ENCODE results near the gene EDNRA.
A peak's percentile ranks its signal among the peaks of the same experiment; 100 is the strongest.

Gene EDNRA

DNA sequence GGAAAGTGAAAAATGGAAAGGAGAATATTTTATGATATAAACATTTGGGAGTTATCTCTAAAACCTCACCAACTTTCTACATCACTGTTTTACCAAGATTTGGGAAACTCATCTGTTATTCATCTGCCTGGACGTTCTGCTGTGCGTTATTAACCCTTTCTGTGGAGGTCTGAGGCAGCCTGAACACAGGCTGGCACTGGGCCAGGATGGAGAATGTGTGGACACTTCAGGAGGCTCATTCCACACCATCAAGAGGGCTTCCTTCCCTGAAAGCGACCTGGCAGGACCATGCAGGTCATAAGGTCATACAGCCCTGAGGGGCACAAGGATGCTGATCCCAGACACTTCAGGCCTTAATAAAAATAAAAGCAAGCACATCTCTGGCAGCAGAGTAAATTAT, 105.1 kb downstream of the EDNRA start:
- no peak for DNase-seq (ENCODE audit: low spot score)
- TF ChIP-seq, protein P1, sequence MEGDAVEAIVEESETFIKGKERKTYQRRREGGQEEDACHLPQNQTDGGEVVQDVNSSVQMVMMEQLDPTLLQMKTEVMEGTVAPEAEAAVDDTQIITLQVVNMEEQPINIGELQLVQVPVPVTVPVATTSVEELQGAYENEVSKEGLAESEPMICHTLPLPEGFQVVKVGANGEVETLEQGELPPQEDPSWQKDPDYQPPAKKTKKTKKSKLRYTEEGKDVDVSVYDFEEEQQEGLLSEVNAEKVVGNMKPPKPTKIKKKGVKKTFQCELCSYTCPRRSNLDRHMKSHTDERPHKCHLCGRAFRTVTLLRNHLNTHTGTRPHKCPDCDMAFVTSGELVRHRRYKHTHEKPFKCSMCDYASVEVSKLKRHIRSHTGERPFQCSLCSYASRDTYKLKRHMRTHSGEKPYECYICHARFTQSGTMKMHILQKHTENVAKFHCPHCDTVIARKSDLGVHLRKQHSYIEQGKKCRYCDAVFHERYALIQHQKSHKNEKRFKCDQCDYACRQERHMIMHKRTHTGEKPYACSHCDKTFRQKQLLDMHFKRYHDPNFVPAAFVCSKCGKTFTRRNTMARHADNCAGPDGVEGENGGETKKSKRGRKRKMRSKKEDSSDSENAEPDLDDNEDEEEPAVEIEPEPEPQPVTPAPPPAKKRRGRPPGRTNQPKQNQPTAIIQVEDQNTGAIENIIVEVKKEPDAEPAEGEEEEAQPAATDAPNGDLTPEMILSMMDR (IDR thresholded peaks at IDR 0.05; ENCODE audit: extremely low read depth, insufficient read depth, missing control alignments), result no peak
- in situ Hi-C loops (cut with MboI; ENCODE audit: low pct_unique_long_range_greater_than_20kb, low sequenced_read_pairs, unreplicated experiment), result loop anchor here (25.0 kb wide), 1 partner anchor 424 kb away; no protein-coding TSS in a partner anchor

DNA sequence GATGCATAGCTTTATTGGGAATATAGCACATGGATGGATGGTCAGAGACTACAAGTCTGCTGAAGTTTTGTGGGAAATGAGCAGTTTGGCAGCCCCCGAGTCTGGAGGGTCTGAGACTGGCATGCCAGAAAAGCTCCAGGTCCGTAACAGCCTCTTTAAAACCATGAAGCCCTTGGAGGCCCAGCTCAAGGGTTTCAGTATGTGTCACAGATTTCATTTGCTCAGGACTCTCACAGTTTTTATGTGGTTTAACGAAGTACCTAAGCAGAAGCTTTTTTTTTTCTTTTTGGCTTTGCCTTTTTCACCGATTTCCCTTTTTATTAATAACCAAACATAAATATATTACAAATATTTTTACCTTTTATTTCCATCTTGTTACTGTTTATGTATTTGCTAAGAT, 105.7 kb downstream of the EDNRA start:
- TF ChIP-seq, protein P1 (IDR thresholded peaks at IDR 0.05; ENCODE audit: extremely low read depth, insufficient read depth, missing control alignments), result no peak
- peak; percentile 31 for DNase-seq (ENCODE audit: low spot score)
- in situ Hi-C loops (cut with MboI; ENCODE audit: low pct_unique_long_range_greater_than_20kb, low sequenced_read_pairs, unreplicated experiment), result loop anchor here (25.0 kb wide), 1 partner anchor 424 kb away; no protein-coding TSS in a partner anchor

DNA sequence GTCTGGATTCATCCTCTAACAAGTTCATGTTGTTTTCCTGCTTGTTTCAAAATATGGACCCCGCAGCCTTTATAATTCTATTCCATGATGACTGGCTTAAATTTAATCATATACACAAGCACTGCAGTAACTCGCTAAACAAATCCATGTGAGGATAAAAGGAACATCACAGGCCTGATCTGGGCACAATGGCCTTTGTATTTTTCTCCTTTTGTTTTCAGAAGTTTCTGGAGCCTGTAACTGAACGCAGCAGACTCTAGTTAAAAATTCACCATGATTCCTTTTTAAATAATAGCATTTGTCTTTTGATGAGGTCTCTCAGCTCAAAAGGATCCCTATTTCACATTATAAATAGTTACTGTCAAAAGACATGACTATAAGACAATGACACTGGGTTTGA, 106.1 kb downstream of the EDNRA start:
- in situ Hi-C loops (cut with MboI; ENCODE audit: low pct_unique_long_range_greater_than_20kb, low sequenced_read_pairs, unreplicated experiment), result loop anchor here (25.0 kb wide), 1 partner anchor 425 kb away; no protein-coding TSS in a partner anchor
- TF ChIP-seq, protein P1 (IDR thresholded peaks at IDR 0.05; ENCODE audit: extremely low read depth, insufficient read depth, missing control alignments), result no peak
- DNase-seq (ENCODE audit: low spot score), result no peak

DNA sequence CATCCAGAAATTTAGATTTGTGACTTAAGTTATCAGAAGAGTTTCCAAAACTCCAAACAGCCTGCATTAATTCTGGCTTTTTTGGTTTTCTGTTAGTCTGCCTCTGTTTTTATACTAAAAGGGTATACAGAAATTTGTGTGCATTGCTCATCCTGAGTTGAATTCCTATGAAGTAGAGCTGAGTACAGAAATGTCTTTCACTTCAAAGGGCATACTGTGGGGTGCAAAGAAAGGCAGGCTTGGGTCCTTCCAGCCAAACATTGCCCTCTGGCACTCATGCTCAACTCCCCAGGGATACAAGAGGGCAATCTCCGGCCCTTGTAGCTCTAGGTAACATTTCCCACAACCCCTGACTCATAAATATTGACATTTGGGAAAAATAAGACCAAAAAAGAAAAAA, 108.7 kb downstream of the EDNRA start:
- TF ChIP-seq, protein P1 (IDR thresholded peaks at IDR 0.05; ENCODE audit: extremely low read depth, insufficient read depth, missing control alignments), result no peak
- in situ Hi-C loops (cut with MboI; ENCODE audit: low pct_unique_long_range_greater_than_20kb, low sequenced_read_pairs, unreplicated experiment), result loop anchor here (25.0 kb wide), 1 partner anchor 427 kb away; no protein-coding TSS in a partner anchor
- no peak for DNase-seq (ENCODE audit: low spot score)

DNA sequence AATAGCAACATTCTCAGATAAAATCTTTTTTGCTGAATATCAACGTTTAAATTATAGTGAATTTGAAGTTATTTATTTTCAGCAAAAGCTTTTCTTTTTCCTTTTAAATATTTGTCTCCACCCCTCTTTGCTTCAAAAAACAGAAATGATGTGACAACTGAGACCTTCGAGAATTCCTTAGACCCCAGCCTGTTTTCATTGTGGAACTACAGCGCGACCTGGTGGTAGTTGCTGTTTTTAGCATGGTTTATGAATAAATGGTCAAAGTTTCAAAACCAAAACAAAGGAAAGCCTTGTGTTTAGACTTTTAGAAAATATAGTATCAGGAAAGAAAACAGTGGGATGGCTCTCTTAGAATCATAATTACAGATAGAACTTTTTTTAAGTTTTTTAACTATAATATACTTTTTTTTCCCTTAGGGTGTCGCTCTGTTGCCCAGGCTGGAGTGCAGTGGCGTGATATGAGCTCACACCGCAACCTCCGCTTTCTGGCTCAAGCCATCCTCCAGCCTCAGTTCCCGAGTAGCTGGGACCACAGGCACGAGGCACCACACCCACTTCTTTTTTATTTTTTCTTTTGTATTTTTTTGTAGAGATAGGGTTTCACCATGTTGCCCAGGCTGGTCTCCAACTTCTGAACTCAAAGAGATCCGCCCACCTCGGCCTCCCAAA, 109.5 kb downstream of the EDNRA start:
- DNase-seq (ENCODE audit: low spot score), result peak; percentile 63
- in situ Hi-C loops (cut with MboI; ENCODE audit: low pct_unique_long_range_greater_than_20kb, low sequenced_read_pairs, unreplicated experiment), result loop anchor here (25.0 kb wide), 1 partner anchor 428 kb away; no protein-coding TSS in a partner anchor
- TF ChIP-seq, protein P1 (IDR thresholded peaks at IDR 0.05; ENCODE audit: extremely low read depth, insufficient read depth, missing control alignments), result peak; percentile 84

DNA sequence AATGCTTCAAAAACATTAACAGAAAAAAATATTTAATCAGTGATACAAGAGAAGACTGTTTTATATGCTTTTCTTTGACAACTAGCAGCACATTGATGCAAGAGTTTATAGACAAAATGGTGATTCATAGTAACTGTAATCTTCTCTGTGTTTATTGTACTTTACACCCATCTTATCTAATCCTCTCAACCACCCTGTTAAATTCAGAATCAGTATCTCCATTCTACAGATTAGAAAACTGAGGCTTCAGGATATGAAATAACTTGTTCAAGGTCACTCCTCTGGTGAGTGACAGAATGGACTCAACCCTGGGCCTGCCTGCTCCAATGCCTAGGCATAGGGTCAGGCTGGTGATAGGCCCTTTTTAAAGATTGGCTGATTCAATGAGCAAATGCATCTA, 110.2 kb downstream of the EDNRA start:
- TF ChIP-seq, protein P1 (IDR thresholded peaks at IDR 0.05; ENCODE audit: extremely low read depth, insufficient read depth, missing control alignments), result no peak
- in situ Hi-C loops (cut with MboI; ENCODE audit: low pct_unique_long_range_greater_than_20kb, low sequenced_read_pairs, unreplicated experiment), result loop anchor here (25.0 kb wide), 1 partner anchor 429 kb away; no protein-coding TSS in a partner anchor
- no peak for DNase-seq (ENCODE audit: low spot score)
